ENCODE data around the gene CDK6.

CDK6 gene

DNA sequence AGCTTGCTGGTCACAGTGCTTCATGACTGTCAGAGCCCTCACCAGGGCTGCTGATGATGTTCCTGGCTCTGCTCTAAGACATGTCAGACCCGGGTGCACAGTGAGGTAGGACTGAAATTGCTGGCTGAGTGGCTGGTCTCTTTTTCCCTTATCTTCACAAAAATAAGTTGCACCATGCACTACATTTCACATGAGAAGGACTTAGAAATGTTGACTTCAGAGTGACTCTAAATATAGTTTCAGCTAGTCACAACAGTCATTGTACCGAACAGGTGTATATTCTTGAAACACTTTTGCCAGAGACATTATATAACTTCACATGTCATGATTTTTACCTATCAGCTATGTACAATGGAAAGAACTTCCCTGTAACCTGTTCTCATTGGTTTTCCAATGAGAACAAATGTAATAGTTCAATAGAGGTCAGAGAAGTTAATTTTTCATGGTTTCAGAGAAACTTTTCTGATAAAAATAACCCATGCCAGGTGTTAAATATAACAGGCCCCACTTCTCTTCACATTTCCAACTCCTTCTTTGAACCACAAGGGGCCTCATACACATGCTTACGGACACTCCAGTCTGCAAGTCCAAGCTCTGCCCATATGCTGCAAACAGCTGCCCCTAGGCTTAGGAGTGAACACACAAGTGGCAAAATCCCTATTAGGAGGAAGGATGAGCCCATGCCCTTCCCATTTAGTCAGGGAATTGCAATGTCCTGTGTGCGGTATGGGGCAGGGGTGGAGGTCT is 115.6 kb downstream of the CDK6 start:
- Histone ChIP-seq H3K4me2 (ENCODE audit: low read length) (no peak overlapping the region), H3K4me1 (peaks cover 11% of the 10 kb centered on the region), H3K9me3 (ENCODE audit: control insufficient read depth, low read length) (no peaks in the 10 kb centered on the region), H3K27me3 (ENCODE audit: control insufficient read depth, insufficient read depth, low read length) (no peaks in the 10 kb centered on the region), H3K36me3 (ENCODE audit: control insufficient read depth, insufficient read depth, low read length) (no peaks in the 10 kb centered on the region), H3K9ac (no peak overlapping the region), H2AFZ (no peak overlapping the region), H3K4me3 (ENCODE audit: low read depth, low read length) (no peak overlapping the region), H3K27ac (no peak overlapping the region), H3K79me2 (peaks cover 11% of the 10 kb centered on the region)
- TF ChIP-seq, protein P1, sequence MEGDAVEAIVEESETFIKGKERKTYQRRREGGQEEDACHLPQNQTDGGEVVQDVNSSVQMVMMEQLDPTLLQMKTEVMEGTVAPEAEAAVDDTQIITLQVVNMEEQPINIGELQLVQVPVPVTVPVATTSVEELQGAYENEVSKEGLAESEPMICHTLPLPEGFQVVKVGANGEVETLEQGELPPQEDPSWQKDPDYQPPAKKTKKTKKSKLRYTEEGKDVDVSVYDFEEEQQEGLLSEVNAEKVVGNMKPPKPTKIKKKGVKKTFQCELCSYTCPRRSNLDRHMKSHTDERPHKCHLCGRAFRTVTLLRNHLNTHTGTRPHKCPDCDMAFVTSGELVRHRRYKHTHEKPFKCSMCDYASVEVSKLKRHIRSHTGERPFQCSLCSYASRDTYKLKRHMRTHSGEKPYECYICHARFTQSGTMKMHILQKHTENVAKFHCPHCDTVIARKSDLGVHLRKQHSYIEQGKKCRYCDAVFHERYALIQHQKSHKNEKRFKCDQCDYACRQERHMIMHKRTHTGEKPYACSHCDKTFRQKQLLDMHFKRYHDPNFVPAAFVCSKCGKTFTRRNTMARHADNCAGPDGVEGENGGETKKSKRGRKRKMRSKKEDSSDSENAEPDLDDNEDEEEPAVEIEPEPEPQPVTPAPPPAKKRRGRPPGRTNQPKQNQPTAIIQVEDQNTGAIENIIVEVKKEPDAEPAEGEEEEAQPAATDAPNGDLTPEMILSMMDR (IDR thresholded peaks at IDR 0.05) = no peak

GRCh38 chr7:92717993-92718716 is 118.2 kb downstream of the CDK6 start:
- H3K79me2 ChIP-seq = peaks cover 5% of the 10 kb centered on the region
- peaks cover 11% of the 10 kb centered on the region for H3K4me1 ChIP-seq

DNA sequence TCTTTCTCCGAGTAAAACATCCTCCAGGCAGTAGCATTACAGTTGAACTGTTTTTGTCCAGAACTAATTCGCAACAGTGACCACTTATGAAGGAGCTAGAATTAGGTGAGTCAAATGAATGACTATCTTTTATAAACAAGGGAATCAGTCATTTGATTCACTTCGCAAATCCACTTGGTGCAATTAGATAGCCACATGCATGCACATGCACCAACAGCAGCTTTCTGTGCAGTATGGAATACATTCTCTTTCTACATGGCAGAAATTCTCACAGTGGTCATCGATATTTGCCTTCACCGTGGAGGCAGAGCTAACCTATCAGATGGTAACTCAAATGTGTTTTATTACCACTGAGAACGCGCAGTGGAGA is 118.8 kb downstream of the CDK6 start:
- no peaks in the 10 kb centered on the region for H3K36me3 ChIP-seq (ENCODE audit: control insufficient read depth, insufficient read depth, low read length)

More at GRCh38 chr7:92717993-92718716, 118.2 kb downstream of the CDK6 start:
- Histone ChIP-seq H3K4me3 (ENCODE audit: low read depth, low read length) (peak overlapping the region; percentile 6), H3K27ac (peak overlapping the region; percentile 55), H3K4me2 (ENCODE audit: low read length) (peak overlapping the region; percentile 4), H3K9me3 (ENCODE audit: control insufficient read depth, low read length) (no peaks in the 10 kb centered on the region), H2AFZ (no peak overlapping the region), H3K9ac (no peak overlapping the region), H3K36me3 (ENCODE audit: control insufficient read depth, insufficient read depth, low read length) (no peaks in the 10 kb centered on the region), H3K27me3 (ENCODE audit: control insufficient read depth, insufficient read depth, low read length) (no peaks in the 10 kb centered on the region)
- TF ChIP-seq, protein P1 (IDR thresholded peaks at IDR 0.05) = no peak

GRCh38 chr7:92716825-92717580 is 119.4 kb downstream of the CDK6 start:
- Histone ChIP-seq H3K4me1 (peaks cover 4% of the 10 kb centered on the region), H3K27me3 (ENCODE audit: control insufficient read depth, insufficient read depth, low read length) (no peaks in the 10 kb centered on the region), H3K4me3 (ENCODE audit: low read depth, low read length) (no peak overlapping the region), H3K79me2 (peaks cover 10% of the 10 kb centered on the region), H3K9ac (no peak overlapping the region), H3K36me3 (ENCODE audit: control insufficient read depth, insufficient read depth, low read length) (no peaks in the 10 kb centered on the region), H3K27ac (peak overlapping the region; percentile 37), H2AFZ (no peak overlapping the region), H3K9me3 (ENCODE audit: control insufficient read depth, low read length) (no peaks in the 10 kb centered on the region), H3K4me2 (ENCODE audit: low read length) (no peak overlapping the region)
- TF ChIP-seq, protein P1 (IDR thresholded peaks at IDR 0.05) = no peak

More for the DNA sequence above, 118.8 kb downstream of the CDK6 start:
- TF ChIP-seq, protein P1 (IDR thresholded peaks at IDR 0.05) = no peak
- Histone ChIP-seq H2AFZ (no peak overlapping the region), H3K27me3 (ENCODE audit: control insufficient read depth, insufficient read depth, low read length) (no peaks in the 10 kb centered on the region), H3K4me2 (ENCODE audit: low read length) (peak overlapping the region; percentile 4), H3K27ac (peak overlapping the region; percentile 37), H3K4me1 (peaks cover 6% of the 10 kb centered on the region), H3K9me3 (ENCODE audit: control insufficient read depth, low read length) (no peaks in the 10 kb centered on the region), H3K79me2 (peaks cover 10% of the 10 kb centered on the region), H3K4me3 (ENCODE audit: low read depth, low read length) (no peak overlapping the region), H3K9ac (no peak overlapping the region)
